Astrocyte (in vitro differentiated cells and primary cell): ENCODE data around the gene CBFA2T2. TPM values are rescaled to one million over a fixed set of nuclear protein-coding genes. Genes with fewer than 3 reads are reported as not detected.
A peak's percentile ranks its signal among the peaks of the same experiment; 100 is the strongest.

Experiments
- DNase-seq: peaks from one replicate; pipeline ENCODE4 v3.0.0-alpha.2; 2010; ENCODE audit warnings: low read depth
- FAIRE-seq: peaks from 2 replicates; lab custom pipeline; 2011; peaks lifted over from hg19 to GRCh38; lab: Jason Lieb, UNC
- H2AFZ ChIP-seq: 2 replicates; pipeline ENCODE4 v1.6.0; 2012; ENCODE audit warnings: low read depth, low read length, inconsistent platforms
- H3K27ac ChIP-seq: 2 replicates; pipeline ENCODE4 v1.5.1; 2011; ENCODE audit warnings: low read depth, low read length, inconsistent platforms
- H3K27me3 ChIP-seq: 2 replicates; pipeline ENCODE4 v1.6.0; 2011; ENCODE audit warnings: low read length, inconsistent platforms; ENCODE audit not compliant: insufficient read depth
- H3K36me3 ChIP-seq: 2 replicates; pipeline ENCODE4 v1.5.1; 2011; ENCODE audit warnings: low read length, inconsistent platforms; ENCODE audit not compliant: insufficient read depth
- H3K4me1 ChIP-seq: 2 replicates; pipeline ENCODE4 v1.5.1; 2011; ENCODE audit warnings: low read length, inconsistent platforms; ENCODE audit not compliant: insufficient read depth
- H3K4me2 ChIP-seq: 2 replicates; pipeline ENCODE4 v1.6.0; 2012; ENCODE audit warnings: low read length, inconsistent platforms
- H3K4me3 ChIP-seq: 2 replicates; pipeline ENCODE4 v1.5.1; 2011; ENCODE audit warnings: low read depth, mild to moderate bottlenecking, low read length, inconsistent platforms; ENCODE audit not compliant: insufficient read depth
- H3K79me2 ChIP-seq: 2 replicates; pipeline ENCODE4 v1.6.0; 2012; ENCODE audit warnings: mild to moderate bottlenecking, low read length, inconsistent platforms; ENCODE audit not compliant: insufficient read depth
- H3K9ac ChIP-seq: 2 replicates; pipeline ENCODE4 v1.6.0; 2012; ENCODE audit warnings: mild to moderate bottlenecking, low read length, inconsistent platforms
- H3K9me3 ChIP-seq: 2 replicates; pipeline ENCODE4 v1.5.1; 2012; ENCODE audit warnings: low read depth, mild to moderate bottlenecking, low read length, inconsistent platforms; ENCODE audit not compliant: insufficient read depth
- H4K20me1 ChIP-seq: 2 replicates; pipeline ENCODE4 v1.6.0; 2012; ENCODE audit warnings: low read length, inconsistent platforms; ENCODE audit not compliant: insufficient read depth
- H3K27ac Mint-ChIP-seq: one replicate; pipeline ENCODE4 v1.8.0; 2021; ENCODE audit warnings: mild to moderate bottlenecking, mixed read lengths; ENCODE audit not compliant: unreplicated experiment
- H3K27me3 Mint-ChIP-seq: one replicate; pipeline ENCODE4 v1.8.0; 2021; ENCODE audit warnings: low read depth, mixed read lengths; ENCODE audit not compliant: unreplicated experiment
- H3K36me3 Mint-ChIP-seq: one replicate; pipeline ENCODE4 v1.8.0; 2021; ENCODE audit warnings: low read depth, mixed read lengths; ENCODE audit not compliant: unreplicated experiment
- H3K4me1 Mint-ChIP-seq: one replicate; pipeline ENCODE4 v1.8.0; 2021; ENCODE audit warnings: low read depth, mixed read lengths; ENCODE audit not compliant: unreplicated experiment
- H3K4me3 Mint-ChIP-seq: one replicate; pipeline ENCODE4 v1.8.0; 2021; ENCODE audit warnings: mild to moderate bottlenecking, moderate library complexity, mixed read lengths; ENCODE audit not compliant: unreplicated experiment
- H3K9me3 Mint-ChIP-seq: one replicate; pipeline ENCODE4 v1.8.0; 2021; ENCODE audit warnings: mild to moderate bottlenecking, mixed read lengths; ENCODE audit not compliant: unreplicated experiment
- CTCF ChIP-seq: IDR thresholded peaks from 2 replicates; pipeline ENCODE4 v1.5.1; 2011; ENCODE audit warnings: low read depth, mild to moderate bottlenecking, inconsistent platforms, low read length, moderate library complexity; ENCODE audit not compliant: insufficient read depth
- EZH2 ChIP-seq: IDR thresholded peaks from 2 replicates; pipeline ENCODE4 v1.6.1; 2012; ENCODE audit warnings: mild to moderate bottlenecking, low read length, inconsistent platforms; ENCODE audit not compliant: insufficient read depth
- total RNA-seq: library from RNA; stranded (reverse); gene quantifications from 2 replicates; pipeline ENCODE4 v1.2.1, GENCODE V29; 2021

The CBFA2T2 gene
- total RNA-seq, 1 donor from 2014 or later, result 14.6 TPM

- Histone ChIP-seq H3K27ac (no peak overlapping the region), H3K4me2 (no peak overlapping the region), H4K20me1 (peaks cover 6% of the 10 kb centered on the region), H3K9me3 (no peaks in the 10 kb centered on the region), H3K4me1 (no peaks in the 10 kb centered on the region), H2AFZ (no peak overlapping the region), H3K79me2 (no peaks in the 10 kb centered on the region), H3K9ac (no peak overlapping the region), H3K27me3 (no peaks in the 10 kb centered on the region), H3K4me3 (no peak overlapping the region), H3K36me3 (no peaks in the 10 kb centered on the region)
- DNase-seq (no peak), FAIRE-seq (no peak)
- Mint-ChIP-seq H3K9me3 (peaks cover 1% of the 10 kb centered on the region), H3K4me3 (no peak overlapping the region), H3K36me3 (peaks cover 10% of the 10 kb centered on the region), H3K27ac (peak overlapping the region; percentile 18), H3K4me1 (peaks cover 6% of the 10 kb centered on the region), H3K27me3 (no peaks in the 10 kb centered on the region)
- TF ChIP-seq CTCF (no peak), EZH2 (no peak)
These were observed 112.0 kb downstream of the CBFA2T2 start for GRCh38 chr20:33601861-33602260.

GRCh38 chr20:33602826-33603590 lies 113.1 kb downstream of the CBFA2T2 start:
- H3K4me3 Mint-ChIP-seq, result no peak overlapping the region
- H3K4me2 ChIP-seq, result no peak overlapping the region
- no peaks in the 10 kb centered on the region for H3K27me3 Mint-ChIP-seq
- H3K36me3 ChIP-seq, result no peaks in the 10 kb centered on the region
- H3K9me3 Mint-ChIP-seq, result no peaks in the 10 kb centered on the region
- H3K9ac ChIP-seq, result no peak overlapping the region
- H4K20me1 ChIP-seq, result peaks cover 6% of the 10 kb centered on the region
- DNase-seq, result peak; percentile 25
- no peak overlapping the region for H3K4me3 ChIP-seq
- TF ChIP-seq EZH2, result no peak
- no peak for TF ChIP-seq CTCF
- no peaks in the 10 kb centered on the region for H3K4me1 ChIP-seq
- FAIRE-seq, result no peak
- H2AFZ ChIP-seq, result no peak overlapping the region
- no peaks in the 10 kb centered on the region for H3K79me2 ChIP-seq
- H3K36me3 Mint-ChIP-seq, result peaks cover 5% of the 10 kb centered on the region
- no peak overlapping the region for H3K27ac Mint-ChIP-seq
- no peak overlapping the region for H3K27ac ChIP-seq
- H3K27me3 ChIP-seq, result no peaks in the 10 kb centered on the region
- H3K4me1 Mint-ChIP-seq, result peaks cover 6% of the 10 kb centered on the region
- no peaks in the 10 kb centered on the region for H3K9me3 ChIP-seq
